Stimulated activated naive CD4-positive, alpha-beta T cell treated with Interleukin-2 at 50 U/mL for 16 hours (primary cell): ENCODE data around the gene CDCP2.

Source experiments
- DNase-seq: peaks from one replicate; lab custom pipeline; 2025; lab: John Stamatoyannopoulos, UW

Gene CDCP2

DNA sequence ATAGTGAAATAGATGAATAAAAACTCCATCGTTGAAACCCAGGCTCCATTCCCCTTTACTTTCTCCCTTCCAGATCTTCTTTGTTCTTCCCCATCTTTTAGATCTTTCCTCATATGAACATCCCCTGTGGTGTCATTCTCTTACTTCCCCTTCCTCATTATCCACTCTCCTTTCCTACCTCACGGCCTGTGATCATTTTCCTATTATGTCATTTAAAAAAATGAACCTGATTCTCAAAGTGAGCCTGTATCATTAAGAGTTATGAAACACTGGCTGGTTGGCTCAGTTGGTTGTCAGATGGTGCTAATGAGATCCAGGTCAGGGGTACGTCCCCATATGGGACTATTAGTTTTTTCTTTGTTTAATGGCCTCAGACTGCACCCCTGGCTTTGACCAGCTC is 61.1 kb downstream of the CDCP2 start:
- DNase-seq = no peak

DNA sequence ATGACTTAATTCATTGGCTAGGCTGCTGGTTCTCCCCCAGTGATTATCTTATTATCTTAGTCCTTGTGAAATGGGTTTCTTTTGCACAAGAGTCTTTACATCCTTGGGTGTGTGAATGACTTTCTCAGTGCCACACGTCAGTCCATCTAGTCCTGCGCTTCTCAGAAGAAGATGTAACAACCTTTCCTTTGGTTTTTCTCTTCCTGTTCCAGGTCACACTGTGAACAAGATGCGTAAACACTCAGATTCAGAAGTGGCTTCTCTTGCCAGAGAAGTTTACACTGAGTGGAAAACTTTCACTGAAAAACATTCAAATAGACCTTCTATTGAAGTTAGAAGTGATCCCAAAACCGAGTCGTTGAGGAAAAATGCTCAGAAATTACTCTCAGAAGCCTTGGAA is 64.4 kb downstream of the CDCP2 start:
- no peak for DNase-seq

DNA sequence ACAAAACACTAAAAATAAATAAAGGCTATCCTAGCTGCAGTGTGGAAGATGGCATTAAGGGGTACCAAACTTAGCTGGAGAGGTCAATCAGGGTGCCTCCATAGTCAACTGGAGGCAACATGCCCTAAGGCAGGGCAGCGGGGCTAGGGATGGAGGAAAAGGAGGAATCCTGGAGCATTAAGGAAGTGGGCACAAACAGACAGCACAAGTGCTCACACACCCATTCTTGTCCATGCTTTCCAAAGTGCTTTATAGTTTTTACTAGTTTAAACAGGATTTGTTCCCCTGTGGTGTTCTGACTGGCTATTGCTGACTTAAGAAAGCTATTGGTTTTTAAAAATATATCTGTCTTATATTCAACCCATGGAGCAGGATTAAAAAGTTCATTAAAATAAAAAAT is 66.0 kb downstream of the CDCP2 start:
- no peak for DNase-seq

DNA sequence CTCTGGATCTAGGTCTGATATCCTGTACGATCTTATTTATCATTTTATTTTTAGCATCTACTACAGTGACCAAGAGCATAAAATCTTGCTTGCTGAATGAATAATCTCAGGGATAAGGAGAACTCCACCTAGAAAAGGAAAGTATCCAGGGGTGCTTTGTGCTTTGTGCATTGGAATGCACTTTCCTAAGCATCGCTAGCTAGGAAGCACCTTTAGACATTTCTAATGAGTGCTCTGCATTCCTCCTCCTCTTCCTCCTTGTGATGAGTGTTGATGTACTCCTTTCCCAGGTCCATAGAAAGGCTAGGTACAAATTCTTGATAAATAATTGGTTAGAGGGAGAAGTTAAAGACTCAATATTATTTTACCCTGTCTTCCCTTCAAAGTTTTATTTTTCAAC is 68.0 kb downstream of the CDCP2 start:
- DNase-seq = no peak
